Neural cell (in vitro differentiated cells): Measurements from ENCODE around the gene F2R. TPM values are rescaled to one million over a fixed set of nuclear protein-coding genes. Genes with fewer than 3 reads are reported as not detected.

Experiments used
- H2AFZ ChIP-seq: fragments of 200-600, 300-800 bp; sonication (generic), shearing (Covaris generic); 2 replicates; pipeline ENCODE4 v1.6.0; 2014; ENCODE audit warnings: low read depth, mild to moderate bottlenecking, antibody characterized with exemption, low read length, moderate library complexity
- H3F3A ChIP-seq: fragments of 200-600 bp; shearing (Covaris generic); 2 replicates; pipeline ENCODE4 v1.6.1; 2016; ENCODE audit warnings: mild to moderate bottlenecking, moderate library complexity, mixed read lengths, antibody characterized with exemption, low read length; ENCODE audit not compliant: insufficient read depth, poor library complexity, severe bottlenecking
- H3K27ac ChIP-seq: fragments of 200-600, 300-800 bp; sonication (generic), shearing (Covaris generic); 2 replicates; pipeline ENCODE4 v1.5.1; 2014; ENCODE audit warnings: mild to moderate bottlenecking, low read length, moderate library complexity
- H3K27me3 ChIP-seq: fragments of 300-800, 200-600 bp; sonication (generic), shearing (Covaris generic); 2 replicates; pipeline ENCODE4 v1.6.0; 2014; ENCODE audit warnings: mild to moderate bottlenecking, low read depth, low read length, moderate library complexity; ENCODE audit not compliant: insufficient read depth
- H3K36me3 ChIP-seq: fragments of 300-800, 200-600 bp; sonication (generic), shearing (Covaris generic); 2 replicates; pipeline ENCODE4 v1.5.1; 2014; ENCODE audit warnings: mild to moderate bottlenecking, antibody characterized with exemption, low read length, moderate library complexity; ENCODE audit not compliant: insufficient read depth
- H3K4me2 ChIP-seq: fragments of 300-800, 200-600 bp; sonication (generic), shearing (Covaris generic); 2 replicates; pipeline ENCODE4 v1.6.0; 2014; ENCODE audit warnings: mild to moderate bottlenecking, low read length
- H3K4me3 ChIP-seq: fragments of 300-800, 200-600 bp; sonication (generic), shearing (Covaris generic); 2 replicates; pipeline ENCODE4 v1.5.1; 2014; ENCODE audit warnings: mild to moderate bottlenecking, low read length, moderate library complexity
- H3K79me2 ChIP-seq: fragments of 200-600 bp; shearing (Covaris generic); replicated peaks from 2 replicates; pipeline ENCODE4 v1.6.0; 2014; ENCODE audit warnings: mild to moderate bottlenecking, low read length, moderate library complexity; ENCODE audit not compliant: insufficient read depth
- H3K9ac ChIP-seq: fragments of 300-800, 200-600 bp; sonication (generic), shearing (Covaris generic); 2 replicates; pipeline ENCODE4 v1.6.1; 2016; ENCODE audit warnings: mild to moderate bottlenecking, low read length, mixed read lengths
- H3K9me2 ChIP-seq: fragments of 200-600 bp; shearing (Covaris generic); 2 replicates; pipeline ENCODE4 v1.6.1; 2016; ENCODE audit warnings: mild to moderate bottlenecking, low read length, mixed read lengths; ENCODE audit not compliant: insufficient read depth
- H3K9me3 ChIP-seq: fragments of 200-600, 300-800 bp; sonication (generic), shearing (Covaris generic); 2 replicates; pipeline ENCODE4 v1.6.1; 2016; ENCODE audit warnings: mild to moderate bottlenecking, mixed run types, low read length, moderate library complexity, mixed read lengths
- H4K20me1 ChIP-seq: fragments of 200-600 bp; shearing (Covaris generic); 2 replicates; pipeline ENCODE4 v1.6.1; 2016; ENCODE audit warnings: mild to moderate bottlenecking, mixed run types; ENCODE audit not compliant: insufficient read depth
- CTCF ChIP-seq: fragments of 450-650 bp; IDR thresholded peaks from 2 replicates; pipeline ENCODE4 v1.5.1; 2014; ENCODE audit warnings: antibody characterized with exemption, mild to moderate bottlenecking, moderate library complexity; ENCODE audit not compliant: poor library complexity, severe bottlenecking
- EP300 ChIP-seq: fragments of 450-650 bp; conservative IDR thresholded peaks from 2 replicates; pipeline ENCODE4 v1.6.1; 2014; ENCODE audit warnings: antibody characterized with exemption, mild to moderate bottlenecking, moderate library complexity; ENCODE audit not compliant: poor library complexity, severe bottlenecking
- EZH2 ChIP-seq: fragments of 200-600, 300-800 bp; shearing (Covaris generic), sonication (generic); IDR thresholded peaks from 2 replicates; pipeline ENCODE4 v1.6.1; 2014; ENCODE audit warnings: antibody characterized with exemption, low read length, borderline replicate concordance, mild to moderate bottlenecking; ENCODE audit not compliant: insufficient read depth, poor library complexity, severe bottlenecking
- MXI1 ChIP-seq: fragments of 450-650 bp; conservative IDR thresholded peaks from 2 replicates; pipeline ENCODE4 v1.6.1; 2014; ENCODE audit warnings: antibody characterized with exemption, mild to moderate bottlenecking; ENCODE audit not compliant: poor library complexity, severe bottlenecking
- POLR2AphosphoS5 ChIP-seq: IDR thresholded peaks from 2 replicates; pipeline ENCODE4 v1.6.1; 2012
- RAD21 ChIP-seq: fragments of 450-650 bp; conservative IDR thresholded peaks from 2 replicates; pipeline ENCODE4 v1.6.1; 2014; ENCODE audit warnings: antibody characterized with exemption, mild to moderate bottlenecking, moderate library complexity
- REST ChIP-seq: IDR thresholded peaks from 2 replicates; pipeline ENCODE4 v1.6.1; 2012; ENCODE audit warnings: borderline replicate concordance
- SMC3 ChIP-seq: fragments of 450-650 bp; conservative IDR thresholded peaks from 2 replicates; pipeline ENCODE4 v1.6.1; 2014; ENCODE audit warnings: antibody characterized with exemption, mild to moderate bottlenecking, moderate library complexity; ENCODE audit not compliant: poor library complexity
- TAF1 ChIP-seq: IDR thresholded peaks from 2 replicates; pipeline ENCODE4 v1.6.1; 2012; ENCODE audit warnings: low read depth
- polyA plus RNA-seq: library from polyadenylated mRNA; depleted of rRNA; stranded (reverse); fragments of >200 nt; gene quantifications from 2 replicates; pipeline ENCODE4 v1.2.3, GENCODE V29; 2014

Gene F2R
- polyA plus RNA-seq, 1 donor from 2014 or later = 35.9 TPM

GRCh38 chr5:76754668-76755078, 38.7 kb downstream of the F2R start:
- Histone ChIP-seq H4K20me1 (no peaks in the 10 kb centered on the region), H3K9me3 (no peaks in the 10 kb centered on the region), H3F3A (no peaks in the 10 kb centered on the region), H3K27me3 (no peaks in the 10 kb centered on the region), H3K4me3 (no peak overlapping the region), H2AFZ (no peak overlapping the region), H3K9ac (no peak overlapping the region), H3K79me2 (no peaks in the 10 kb centered on the region), H3K27ac (no peak overlapping the region), H3K36me3 (no peaks in the 10 kb centered on the region), H3K9me2 (no peaks in the 10 kb centered on the region), H3K4me2 (no peak overlapping the region)
- TF ChIP-seq REST (no peak), RAD21 (no peak), MXI1 (no peak), SMC3 (no peak), EZH2 (no peak), CTCF (no peak), TAF1 (no peak)

GRCh38 chr5:76755779-76756637, 40.1 kb downstream of the F2R start:
- H2AFZ ChIP-seq = no peak overlapping the region
- TF ChIP-seq EZH2 = no peak
- TF ChIP-seq SMC3 = no peak
- no peak for TF ChIP-seq CTCF
- no peak for TF ChIP-seq TAF1
- TF ChIP-seq EP300 = no peak
- no peak for TF ChIP-seq MXI1
- TF ChIP-seq RAD21 = no peak
- TF ChIP-seq POLR2AphosphoS5 = no peak
- TF ChIP-seq REST = no peak
- no peak overlapping the region for H3K4me2 ChIP-seq
- H3K79me2 ChIP-seq = no peaks in the 10 kb centered on the region
- H3K36me3 ChIP-seq = no peaks in the 10 kb centered on the region
- no peak overlapping the region for H3K4me3 ChIP-seq
- H4K20me1 ChIP-seq = no peaks in the 10 kb centered on the region
- H3K27me3 ChIP-seq = no peaks in the 10 kb centered on the region
- no peak overlapping the region for H3K27ac ChIP-seq
- no peaks in the 10 kb centered on the region for H3K9me2 ChIP-seq
- H3K9ac ChIP-seq = no peak overlapping the region
- H3F3A ChIP-seq = no peaks in the 10 kb centered on the region
- H3K9me3 ChIP-seq = no peaks in the 10 kb centered on the region
